Activated CD4-positive, CD25-positive, alpha-beta regulatory T cell treated with anti-CD3 and anti-CD28 coated beads, Interleukin-2, amount 50 U/mL, for 16 hours (primary cell): ENCODE measurements around the gene STARD3NL.
"Not testable (repeated sequence)": the region's sequence is repeated elsewhere in the genome, so short reads cannot be mapped to it uniquely, and the experiment has no call there.

Source experiments
- DNase-seq: peaks from one replicate; pipeline ENCODE4 v3.0.0-alpha.2; 2020; ENCODE audit warnings: low read depth, low spot score

The STARD3NL gene

GRCh38 chr7:38178004-38178694 lies at the start of gene STARD3NL:
STARD3NL (plus strand) TSS chr7:38178245; CDS start chr7:38207505, 29,260 bp downstream.
- DNase-seq = peak; percentile 80

- no peak for DNase-seq
Measured at GRCh38 chr7:38129162-38129561, 48.9 kb upstream of the STARD3NL start.

- DNase-seq = no peak
Measured at GRCh38 chr7:38129579-38129978, 48.5 kb upstream of the STARD3NL start.

- no peak for DNase-seq
Measured at GRCh38 chr7:38138171-38138570, 39.9 kb upstream of the STARD3NL start.

GRCh38 chr7:38141187-38141586 lies 36.9 kb upstream of the STARD3NL start:
- DNase-seq = no peak

- DNase-seq = no peak
Measured at GRCh38 chr7:38142736-38143135, 35.3 kb upstream of the STARD3NL start.

- DNase-seq = no peak
Measured at GRCh38 chr7:38147005-38147404, 31.0 kb upstream of the STARD3NL start.

GRCh38 chr7:38151556-38151955 lies 26.5 kb upstream of the STARD3NL start:
- DNase-seq = no peak

- no peak for DNase-seq
Measured at GRCh38 chr7:38153515-38153914, 24.5 kb upstream of the STARD3NL start.

- no peak for DNase-seq
Measured at GRCh38 chr7:38154278-38154677, 23.8 kb upstream of the STARD3NL start.

- DNase-seq = no peak
Measured at GRCh38 chr7:38160003-38160571, 18.0 kb upstream of the STARD3NL start.

- DNase-seq = no peak
Measured at GRCh38 chr7:38162036-38162435, 16.0 kb upstream of the STARD3NL start.

GRCh38 chr7:38163671-38164070 lies 14.4 kb upstream of the STARD3NL start:
- DNase-seq = no peak

- DNase-seq = no peak
Measured at GRCh38 chr7:38168890-38169570, 9.0 kb upstream of the STARD3NL start.

GRCh38 chr7:38169847-38170246 lies 8.2 kb upstream of the STARD3NL start:
- DNase-seq = no peak

GRCh38 chr7:38171623-38172391 lies 6.2 kb upstream of the STARD3NL start:
- no peak for DNase-seq

GRCh38 chr7:38175547-38175946 lies 2.5 kb upstream of the STARD3NL start:
- DNase-seq = not testable (repeated sequence)

- no peak for DNase-seq
Measured at GRCh38 chr7:38177621-38178003, 433 bp upstream of the STARD3NL start.

- DNase-seq = no peak
Measured at GRCh38 chr7:38178695-38179344, 775 bp downstream of the STARD3NL start.

- no peak for DNase-seq
Measured at GRCh38 chr7:38179776-38180226, 1.8 kb downstream of the STARD3NL start.

- DNase-seq = no peak
Measured at GRCh38 chr7:38181111-38181510, 3.1 kb downstream of the STARD3NL start.

- no peak for DNase-seq
Measured at GRCh38 chr7:38182450-38182849, 4.4 kb downstream of the STARD3NL start.
